Fibroblast of villous mesenchyme (primary cell): ENCODE data around the gene RAD51B. TPM values are rescaled to one million over a fixed set of nuclear protein-coding genes. Genes with fewer than 3 reads are reported as not detected.

ENCODE experiments used
- DNase-seq: peaks from one replicate; pipeline ENCODE4 v3.0.0-alpha.2; 2010; ENCODE audit warnings: low read depth
- H3K4me3 ChIP-seq: 2 replicates; pipeline ENCODE4 v1.5.1; 2011; ENCODE audit warnings: low read depth, mild to moderate bottlenecking, low read length
- CTCF ChIP-seq: IDR thresholded peaks from 2 replicates; pipeline ENCODE4 v1.5.1; 2012; ENCODE audit warnings: low read depth, mild to moderate bottlenecking, low read length; ENCODE audit not compliant: insufficient read depth
- total RNA-seq: library from RNA; depleted of rRNA; stranded (reverse); fragments of >200 nt; gene quantifications from 2 replicates; pipeline ENCODE4 v1.2.3, GENCODE V29; 2012

RAD51B gene
- total RNA-seq, 1 donor: 22.0 TPM

GRCh38 chr14:68341411-68342212 lies 522.0 kb downstream of the RAD51B start:
- H3K4me3 ChIP-seq: no peak overlapping the region
- TF ChIP-seq CTCF: no peak
- no peak for DNase-seq

- DNase-seq: no peak
- H3K4me3 ChIP-seq: no peak overlapping the region
- no peak for TF ChIP-seq CTCF
These were observed 522.7 kb downstream of the RAD51B start for GRCh38 chr14:68342216-68342763.

- no peak for TF ChIP-seq CTCF
- no peak overlapping the region for H3K4me3 ChIP-seq
- no peak for DNase-seq
These were observed 524.0 kb downstream of the RAD51B start for GRCh38 chr14:68343534-68344118.

- H3K4me3 ChIP-seq: no peak overlapping the region
- DNase-seq: no peak
- TF ChIP-seq CTCF: no peak
These were observed 526.2 kb downstream of the RAD51B start for GRCh38 chr14:68345738-68346137.

- TF ChIP-seq CTCF: no peak
- H3K4me3 ChIP-seq: no peak overlapping the region
- DNase-seq: no peak
These were observed 527.2 kb downstream of the RAD51B start for GRCh38 chr14:68346556-68347343.

- H3K4me3 ChIP-seq: no peak overlapping the region
- DNase-seq: peak; percentile 96
- TF ChIP-seq CTCF: no peak
These were observed 530.5 kb downstream of the RAD51B start for GRCh38 chr14:68349900-68350629.
